ENCODE results near the gene L3MBTL4.
"Not testable (repeated sequence)": the region's sequence is repeated elsewhere in the genome, so short reads cannot be mapped to it uniquely, and the experiment has no call there.

DNA sequence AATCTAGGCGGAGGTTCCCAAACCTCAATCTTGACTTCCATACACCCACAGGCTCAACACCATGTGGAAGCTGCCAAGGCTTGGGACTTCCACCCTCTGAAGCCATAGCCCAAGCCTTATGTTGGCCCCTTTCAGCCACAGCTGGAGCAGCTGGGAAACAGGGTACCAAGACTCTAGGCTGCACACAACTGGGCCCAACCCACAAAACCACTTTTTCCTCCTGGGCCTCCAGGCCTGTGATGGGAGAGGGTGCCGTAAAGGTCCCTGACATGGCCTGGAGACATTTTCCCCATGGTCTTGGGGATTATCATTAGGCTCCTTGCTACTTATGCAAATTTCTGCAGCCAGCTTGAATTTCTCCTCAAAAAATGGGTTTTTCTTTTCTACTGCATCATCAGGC is 279.7 kb downstream of the L3MBTL4 start:
- TF ChIP-seq POLR2A (IDR thresholded peaks at IDR 0.05; ENCODE audit: low read depth, low read length); TAF1 (IDR thresholded peaks at IDR 0.05; ENCODE audit: borderline replicate concordance, low read depth, low read length): not testable (repeated sequence)

Measured in GM12892 (cell line).